GM19328 (cell line): Measurements from ENCODE around the gene TPRG1L.
"Not testable (repeated sequence)": the region's sequence is repeated elsewhere in the genome, so short reads cannot be mapped to it uniquely, and the experiment has no call there.

ENCODE experiments used
- ATAC-seq: cut with Tn5 transposase; IDR thresholded peaks from one replicate; pipeline ENCODE4 v1.9.1; 2021; ENCODE audit warnings: mild to moderate bottlenecking, moderate library complexity; ENCODE audit not compliant: unreplicated experiment

TPRG1L gene

DNA sequence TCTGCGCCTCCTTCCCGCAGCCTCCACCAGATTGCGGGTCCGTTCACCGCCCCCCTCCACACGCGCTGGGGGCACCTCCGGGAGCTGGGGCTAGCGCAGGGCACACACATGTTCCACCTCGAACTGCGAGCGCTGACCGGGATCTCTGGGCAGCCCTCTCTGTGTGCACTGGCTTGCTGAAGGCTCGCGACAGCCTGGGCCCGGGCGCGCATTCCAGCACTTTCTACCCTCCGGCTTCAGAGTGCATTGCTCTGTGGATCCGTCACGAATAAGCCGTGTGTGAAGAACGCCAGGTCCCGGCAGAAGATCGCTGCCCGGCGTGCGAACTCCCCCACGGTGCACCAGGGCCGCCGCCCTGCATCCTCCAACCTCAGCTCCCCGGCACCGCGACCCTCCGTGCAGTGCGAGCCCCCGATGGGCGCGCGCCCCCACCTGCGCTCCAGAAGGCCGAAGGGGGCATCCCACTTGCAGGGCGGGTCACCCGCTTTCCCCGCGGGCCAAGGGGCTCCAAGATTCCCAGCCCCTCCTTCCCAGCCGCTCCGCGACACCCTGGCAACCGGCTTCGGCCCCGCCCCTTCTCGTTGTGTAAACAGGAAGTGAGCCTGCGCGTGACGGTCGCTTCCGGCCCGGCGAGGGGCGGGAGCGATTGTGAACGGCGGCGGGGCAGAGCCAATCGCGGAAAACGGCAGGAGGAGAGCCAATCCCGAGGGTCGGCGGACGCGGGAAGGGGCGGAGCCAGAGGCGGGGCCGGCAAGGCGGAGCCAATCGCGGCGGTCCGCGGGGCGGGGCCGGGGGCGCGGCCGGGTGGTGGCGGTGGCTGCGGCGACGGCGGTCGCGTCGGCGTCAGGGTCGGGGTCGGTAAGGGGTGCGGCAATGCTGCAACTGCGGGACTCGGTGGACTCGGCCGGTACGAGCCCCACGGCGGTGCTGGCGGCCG lies at the start of gene TPRG1L:
TPRG1L (plus strand) TSS at position 816 of the 937 bp plus-strand sequence; CDS start at position 874, 58 bp downstream.
- ATAC-seq: peak; percentile 88

DNA sequence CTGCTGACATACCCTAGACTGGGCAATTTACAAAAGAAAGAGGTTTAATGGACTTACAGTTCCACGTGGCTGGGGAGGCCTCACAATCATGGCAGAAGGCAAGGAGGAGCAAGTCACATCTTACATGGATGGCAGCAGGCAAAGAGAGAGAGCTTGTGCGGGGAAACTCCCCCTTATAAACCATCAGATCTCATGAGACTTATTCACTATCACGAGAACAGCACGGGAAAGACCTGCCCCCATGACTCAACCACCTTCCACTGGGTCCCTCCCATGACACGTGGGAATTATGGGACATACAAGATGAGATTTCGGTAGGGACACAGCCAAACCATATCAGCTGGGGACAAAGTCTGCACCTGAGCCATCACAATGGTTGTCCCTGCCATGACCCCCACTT lies 49.3 kb upstream of the TPRG1L start:
- ATAC-seq: not testable (repeated sequence)

DNA sequence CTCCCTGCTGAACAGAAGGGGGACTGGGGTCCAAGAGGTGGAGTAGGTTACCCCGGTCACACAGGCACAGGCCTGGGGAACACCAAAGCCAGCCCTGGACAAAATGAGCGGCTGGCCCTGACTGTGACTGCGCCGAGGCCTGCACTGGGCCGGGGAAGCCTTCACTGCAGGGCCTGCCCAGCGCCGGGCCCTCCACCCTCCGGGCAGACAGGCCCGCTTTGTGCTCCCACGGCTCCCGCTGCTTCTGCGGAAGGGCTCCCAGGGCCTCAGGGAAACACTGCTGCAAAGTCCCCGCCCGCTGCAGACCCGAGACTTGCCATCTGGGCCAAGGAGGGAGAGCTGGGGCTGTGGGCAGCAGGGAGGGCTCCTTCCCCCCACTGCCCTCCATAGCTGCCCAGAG lies 48.8 kb upstream of the TPRG1L start:
- no peak for ATAC-seq

DNA sequence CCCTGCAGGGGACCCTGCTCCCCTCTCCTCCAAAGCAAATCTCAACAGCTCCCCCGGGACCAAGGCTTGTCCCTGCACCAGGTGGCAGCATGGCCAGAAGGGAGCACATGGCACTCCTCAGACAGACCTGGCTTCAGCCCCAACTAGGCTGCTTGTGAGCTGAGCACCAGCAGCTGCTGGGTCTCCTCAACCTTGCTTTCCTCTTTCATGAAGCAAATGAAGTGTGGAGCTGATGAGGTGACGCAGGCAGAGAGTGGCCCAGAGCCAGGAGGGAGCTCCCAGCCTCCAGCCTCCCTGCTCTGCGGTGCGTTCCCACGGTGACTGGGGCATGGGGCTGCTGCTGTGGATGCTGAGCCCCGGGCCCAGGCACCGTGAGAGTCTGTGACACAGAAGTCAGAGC lies 47.5 kb upstream of the TPRG1L start:
- ATAC-seq: no peak

DNA sequence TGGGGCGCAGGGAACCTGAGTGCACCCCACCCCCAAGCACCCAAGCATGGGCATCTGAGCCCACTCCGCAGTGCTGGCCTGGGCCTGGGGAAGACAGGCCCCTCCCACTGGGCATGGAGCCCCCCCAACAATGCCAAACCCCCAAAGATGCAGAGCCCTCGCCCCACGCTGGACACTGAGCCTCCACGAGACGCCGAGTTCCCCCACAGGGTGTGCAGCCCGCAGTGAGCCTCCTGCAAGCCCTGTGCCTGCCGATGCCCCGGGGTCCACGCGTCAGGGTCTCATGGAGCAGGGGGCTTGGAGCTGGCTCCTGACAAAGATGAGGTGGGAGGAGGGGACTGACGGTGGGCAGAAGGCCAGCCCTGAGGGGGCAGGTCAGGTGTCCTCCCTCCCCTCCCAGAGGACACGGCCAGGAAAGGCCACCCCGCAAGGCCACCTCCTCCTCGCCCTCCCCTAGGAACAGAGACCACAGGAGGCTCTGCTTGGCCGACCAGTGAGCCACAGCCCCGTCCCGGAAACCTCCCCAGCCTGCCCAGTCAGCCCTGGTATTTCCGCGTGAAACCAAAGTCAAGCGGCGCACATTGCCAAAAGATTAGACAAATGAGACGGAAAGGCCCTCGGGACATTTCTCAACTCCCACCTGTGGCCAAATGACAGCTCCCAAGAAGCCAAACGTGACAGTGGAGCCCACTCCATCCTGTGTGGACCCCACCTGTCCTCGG lies 46.9 kb upstream of the TPRG1L start:
- no peak for ATAC-seq

DNA sequence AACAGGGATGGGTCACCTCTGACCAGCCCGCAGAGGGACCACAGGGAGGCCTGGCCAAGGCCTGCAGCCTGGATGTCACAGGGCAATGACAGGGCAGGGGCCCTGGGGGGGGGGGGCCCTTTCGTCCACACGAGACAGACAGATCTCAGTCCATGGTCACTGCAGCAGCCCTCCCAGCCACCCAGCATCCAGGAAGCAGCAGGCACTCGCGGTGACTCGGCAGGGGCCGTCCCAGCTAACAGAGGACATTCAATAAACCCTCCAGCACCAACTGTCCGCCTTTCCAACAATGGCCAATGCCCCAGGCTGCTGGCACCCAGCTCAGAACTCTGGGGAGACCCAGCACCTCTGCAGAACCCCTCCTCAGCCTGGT lies 46.4 kb upstream of the TPRG1L start:
- ATAC-seq: no peak

DNA sequence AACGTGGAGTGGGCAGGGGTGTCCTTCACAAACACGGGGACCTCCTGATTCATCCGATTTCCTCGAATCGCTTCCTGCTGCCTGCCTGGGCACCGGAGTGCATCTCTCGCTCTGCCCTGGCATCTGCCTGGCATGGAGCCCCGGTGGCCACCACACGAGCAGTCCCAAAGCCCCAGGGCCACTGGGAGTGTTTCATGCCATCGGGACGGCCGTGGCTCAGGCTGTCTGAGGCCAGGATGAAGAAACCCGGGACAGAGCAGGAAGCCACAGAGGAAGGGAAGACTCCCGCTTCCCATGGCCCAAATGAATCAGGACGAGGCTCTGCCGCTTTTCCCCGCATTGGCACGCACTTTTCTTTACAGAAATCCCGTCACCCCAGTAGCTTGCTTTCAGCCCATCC lies 45.9 kb upstream of the TPRG1L start:
- ATAC-seq: no peak

DNA sequence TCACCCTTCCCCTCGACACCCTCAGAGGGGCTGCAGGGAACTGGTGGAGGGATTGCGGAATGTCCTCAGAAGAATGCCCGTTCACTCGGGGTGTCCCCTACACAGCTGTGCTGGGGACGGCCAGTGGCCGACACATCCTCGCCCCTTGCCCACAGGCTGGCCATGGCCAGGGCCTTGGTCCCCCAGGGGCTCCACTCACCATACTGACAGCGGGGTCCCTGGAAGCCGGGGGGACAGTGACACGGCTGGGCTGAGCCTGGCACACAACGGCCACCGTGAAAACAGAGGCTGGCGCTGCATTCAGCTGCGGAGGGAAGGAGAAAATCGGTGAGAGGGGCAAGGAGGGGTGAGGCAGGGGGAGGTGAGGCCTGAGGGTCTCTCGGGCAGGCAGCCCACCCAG lies 45.2 kb upstream of the TPRG1L start:
- ATAC-seq: no peak

DNA sequence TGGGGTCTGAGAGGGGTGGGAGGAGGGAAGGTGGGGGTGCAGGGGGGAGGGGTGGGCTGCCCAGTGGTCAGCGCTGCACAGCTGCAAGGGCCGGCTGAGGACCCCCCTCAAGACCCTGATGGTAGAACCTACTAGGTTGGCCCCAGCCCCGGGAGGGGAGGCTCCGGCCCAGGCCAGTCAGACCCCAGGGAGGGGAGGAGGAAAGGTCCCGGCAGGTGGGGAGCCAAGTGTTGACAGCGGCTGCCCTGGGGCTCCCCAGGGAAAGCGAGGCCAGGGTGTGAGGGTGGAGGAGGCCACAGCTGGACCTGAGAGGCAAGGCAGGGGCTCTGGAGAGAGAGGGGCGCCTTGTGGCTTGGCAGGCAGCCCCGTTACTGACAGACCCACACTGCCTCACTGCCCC lies 44.6 kb upstream of the TPRG1L start:
- ATAC-seq: no peak

DNA sequence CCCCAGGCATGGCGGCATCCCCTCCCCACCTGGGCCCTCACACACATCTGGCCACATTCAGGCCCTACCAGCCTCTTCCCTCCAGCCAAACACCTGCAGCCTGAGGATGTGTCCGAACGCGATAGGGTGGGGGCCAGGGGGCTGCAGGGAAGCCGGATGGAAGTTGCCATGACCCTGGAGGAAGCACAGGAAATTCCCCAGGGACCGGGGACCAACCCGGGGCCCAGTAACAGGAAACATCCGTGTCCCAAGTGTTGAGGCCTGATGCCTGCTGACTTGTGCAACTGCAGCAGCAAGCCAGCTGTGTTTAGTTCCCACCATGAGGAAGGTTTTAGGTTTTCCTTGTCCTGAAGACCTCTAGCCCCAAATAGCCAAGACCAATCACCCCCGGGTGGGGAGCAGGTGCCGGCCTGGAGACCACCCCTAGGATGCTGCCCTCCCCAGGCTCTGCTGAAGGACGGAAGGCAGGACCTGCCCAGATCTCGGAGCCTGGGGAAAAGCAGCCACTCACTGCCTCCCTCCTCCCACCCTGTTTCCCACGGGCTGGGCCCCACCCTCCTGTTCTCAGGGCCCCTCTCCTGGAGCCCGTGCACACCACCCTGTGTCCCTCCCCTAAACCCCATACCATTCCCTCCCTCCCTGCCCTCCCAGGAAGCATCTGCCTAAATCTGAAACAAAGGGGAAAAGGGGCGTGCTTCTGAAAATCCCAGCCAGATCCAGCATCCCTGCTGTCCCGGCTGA lies 43.3 kb upstream of the TPRG1L start:
- no peak for ATAC-seq

DNA sequence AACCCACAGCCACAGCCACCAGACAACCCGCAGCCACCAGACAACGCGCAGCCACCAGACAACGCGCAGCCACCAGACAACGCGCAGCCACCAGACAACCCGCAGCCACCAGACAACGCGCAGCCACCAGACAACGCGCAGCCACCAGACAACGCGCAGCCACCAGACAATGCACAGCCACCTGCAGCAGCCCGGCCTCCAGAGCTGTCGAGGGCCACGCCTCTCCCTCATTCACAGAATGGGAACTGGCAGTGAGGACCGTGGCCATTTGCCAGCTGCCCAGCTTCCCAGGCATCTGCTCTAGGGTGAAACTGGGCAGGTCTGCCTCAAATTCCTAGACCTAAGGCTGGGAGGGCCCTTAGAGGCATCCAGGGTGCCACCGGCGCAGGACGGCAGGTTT lies 41.1 kb upstream of the TPRG1L start:
- not testable (repeated sequence) for ATAC-seq

DNA sequence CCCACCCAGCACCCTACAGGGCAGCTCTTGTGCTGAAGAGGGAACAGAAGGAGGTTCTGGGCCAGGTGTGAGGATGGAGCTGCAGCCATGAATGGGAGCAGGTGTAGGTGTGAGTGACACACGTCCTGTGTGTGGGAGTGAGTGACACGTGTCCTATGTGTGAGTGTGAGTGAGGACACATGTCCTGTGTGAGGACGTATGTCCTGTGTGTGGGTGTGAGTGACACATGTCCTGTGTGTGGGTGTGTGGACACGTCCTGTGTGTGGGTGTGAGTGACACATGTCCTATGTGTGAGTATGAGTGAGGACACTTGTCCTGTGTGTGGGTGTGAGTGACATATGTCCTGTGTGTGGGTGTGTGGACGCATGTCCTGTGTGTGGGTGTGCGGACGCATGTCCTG lies 39.9 kb upstream of the TPRG1L start:
- no peak for ATAC-seq

DNA sequence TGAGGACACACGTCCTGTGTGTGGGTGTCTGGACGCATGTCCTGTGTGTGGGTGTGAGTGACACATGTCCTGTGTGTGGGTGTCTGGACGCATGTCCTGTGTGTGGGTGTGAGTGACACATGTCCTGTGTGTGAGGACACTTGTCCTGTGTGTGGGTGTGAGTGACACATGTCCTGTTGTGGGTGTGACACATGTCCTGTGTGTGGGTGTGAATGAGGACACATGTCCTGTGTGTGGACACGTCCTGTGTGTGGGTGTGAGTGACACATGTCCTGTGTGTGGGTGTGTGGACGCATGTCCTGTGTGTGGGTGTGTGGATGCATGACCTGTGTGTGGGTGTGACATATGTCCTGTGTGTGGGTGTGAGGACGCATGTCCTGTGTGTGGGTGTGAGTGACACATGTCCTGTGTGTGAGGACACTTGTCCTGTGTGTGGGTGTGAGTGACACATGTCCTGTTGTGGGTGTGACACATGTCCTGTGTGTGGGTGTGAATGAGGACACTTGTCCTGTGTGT lies 39.4 kb upstream of the TPRG1L start:
- not testable (repeated sequence) for ATAC-seq

DNA sequence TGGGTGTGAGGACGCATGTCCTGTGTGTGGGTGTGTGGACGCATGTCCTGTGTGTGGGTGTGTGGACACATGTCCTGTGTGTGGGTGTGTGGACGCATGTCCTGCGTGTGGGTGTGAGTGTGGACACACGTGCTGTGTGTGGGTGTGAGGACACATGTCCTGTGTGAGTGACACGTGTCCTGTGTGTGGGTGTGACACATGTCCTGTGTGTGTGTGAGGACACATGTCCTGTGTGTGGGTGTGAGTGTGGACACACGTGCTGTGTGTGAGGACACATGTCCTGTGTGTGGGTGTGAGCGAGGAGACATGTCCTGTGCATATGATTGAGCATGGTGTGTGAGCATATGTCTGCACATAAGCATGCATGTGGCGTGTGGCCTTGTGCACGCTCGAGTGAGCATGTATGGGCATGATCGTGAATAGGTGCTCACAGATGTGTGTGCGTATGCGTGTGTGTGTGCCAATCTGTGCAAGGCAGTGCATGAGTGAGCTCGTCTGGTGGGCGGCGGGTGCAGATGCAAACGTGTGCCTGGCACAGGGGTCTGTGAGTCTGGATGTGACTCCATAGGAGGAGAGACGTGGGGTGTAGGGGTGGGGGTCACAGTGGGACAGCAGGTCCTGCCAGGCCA lies 38.8 kb upstream of the TPRG1L start:
- ATAC-seq: no peak

DNA sequence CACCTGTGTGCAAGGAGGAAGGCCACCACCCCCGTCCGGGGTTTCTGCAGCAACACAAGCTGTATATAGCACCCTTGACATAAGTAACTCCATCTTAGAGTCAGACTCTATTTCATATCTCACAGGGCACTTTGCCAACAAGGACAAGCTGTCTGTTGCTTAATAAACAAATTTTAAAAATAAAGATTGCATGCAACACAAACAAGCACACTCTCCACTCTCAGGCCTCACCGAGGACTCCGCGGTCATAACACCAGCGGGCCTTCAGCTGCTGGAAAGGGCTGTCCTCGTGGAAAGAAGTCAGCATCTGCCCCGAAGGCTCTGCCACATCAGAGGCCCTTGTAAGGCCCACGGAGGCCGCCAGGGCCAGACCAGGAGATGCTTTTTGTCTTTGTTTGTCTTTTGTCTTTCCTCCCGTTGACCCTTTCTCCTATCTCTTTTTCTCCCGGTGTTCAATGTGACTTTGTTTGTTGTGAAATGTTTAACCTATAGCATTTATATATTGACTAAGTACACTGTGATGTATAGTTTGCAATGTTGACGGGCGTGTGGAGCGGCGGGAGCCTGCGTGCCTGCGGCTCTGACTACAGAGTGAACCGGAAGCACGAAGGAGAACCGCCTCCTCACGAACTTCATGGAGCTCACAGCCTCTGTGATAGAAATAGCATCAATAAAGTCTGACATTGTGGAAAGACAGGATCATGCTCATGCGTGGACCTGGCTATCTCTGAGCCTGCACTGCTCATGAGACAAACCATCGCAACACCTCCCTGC lies 37.6 kb upstream of the TPRG1L start:
- no peak for ATAC-seq

DNA sequence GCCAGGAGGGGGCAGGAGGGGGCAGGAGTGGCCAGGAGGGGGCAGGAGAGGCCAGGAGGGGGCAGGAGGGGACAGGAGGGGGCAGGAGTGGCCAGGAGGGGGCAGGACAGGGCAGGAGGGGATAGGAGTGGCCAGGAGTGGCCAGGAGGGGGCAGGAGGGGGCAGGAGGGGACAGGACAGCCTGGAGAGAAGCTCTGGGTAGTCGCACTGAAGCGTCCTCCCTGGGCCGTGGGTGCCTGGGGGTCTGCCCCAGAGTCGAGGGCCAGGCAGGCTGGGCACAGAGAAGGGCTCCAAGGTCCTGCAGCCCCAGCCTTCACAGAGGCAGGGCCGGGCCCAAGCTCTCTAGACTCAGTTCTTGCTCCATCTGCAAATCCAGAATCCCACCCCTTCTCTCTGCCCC lies 36.4 kb upstream of the TPRG1L start:
- ATAC-seq: no peak

DNA sequence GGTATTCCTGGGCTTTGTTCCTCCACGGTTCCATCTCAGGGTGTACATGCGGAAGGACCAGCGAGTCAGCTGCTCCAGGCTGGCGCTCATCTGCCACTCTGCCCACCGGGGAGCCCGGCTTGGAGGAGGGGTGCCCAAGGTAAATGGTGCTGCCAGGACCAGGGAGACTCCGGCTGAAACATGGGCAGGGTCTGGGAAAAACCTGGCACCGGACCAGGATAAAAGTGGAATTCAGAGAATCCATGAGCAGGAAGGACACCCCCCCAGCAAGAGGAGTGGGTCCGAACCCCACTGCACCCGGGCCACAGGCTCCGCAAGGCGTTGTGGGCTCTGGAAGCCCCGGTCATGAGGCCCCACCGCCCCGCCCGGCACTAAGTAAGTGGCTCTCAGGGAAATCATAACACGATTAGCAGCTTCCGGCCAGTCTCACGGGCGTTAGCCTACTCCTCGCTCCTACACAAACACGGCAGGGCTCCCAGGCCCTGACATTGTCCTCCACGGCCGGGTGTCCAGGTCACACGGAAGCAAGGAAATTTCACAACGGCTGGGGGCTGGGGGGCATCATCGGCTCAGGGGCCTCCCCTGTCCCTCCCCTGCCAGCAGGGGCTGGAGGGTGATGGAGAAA lies 34.6 kb upstream of the TPRG1L start:
- ATAC-seq: no peak

DNA sequence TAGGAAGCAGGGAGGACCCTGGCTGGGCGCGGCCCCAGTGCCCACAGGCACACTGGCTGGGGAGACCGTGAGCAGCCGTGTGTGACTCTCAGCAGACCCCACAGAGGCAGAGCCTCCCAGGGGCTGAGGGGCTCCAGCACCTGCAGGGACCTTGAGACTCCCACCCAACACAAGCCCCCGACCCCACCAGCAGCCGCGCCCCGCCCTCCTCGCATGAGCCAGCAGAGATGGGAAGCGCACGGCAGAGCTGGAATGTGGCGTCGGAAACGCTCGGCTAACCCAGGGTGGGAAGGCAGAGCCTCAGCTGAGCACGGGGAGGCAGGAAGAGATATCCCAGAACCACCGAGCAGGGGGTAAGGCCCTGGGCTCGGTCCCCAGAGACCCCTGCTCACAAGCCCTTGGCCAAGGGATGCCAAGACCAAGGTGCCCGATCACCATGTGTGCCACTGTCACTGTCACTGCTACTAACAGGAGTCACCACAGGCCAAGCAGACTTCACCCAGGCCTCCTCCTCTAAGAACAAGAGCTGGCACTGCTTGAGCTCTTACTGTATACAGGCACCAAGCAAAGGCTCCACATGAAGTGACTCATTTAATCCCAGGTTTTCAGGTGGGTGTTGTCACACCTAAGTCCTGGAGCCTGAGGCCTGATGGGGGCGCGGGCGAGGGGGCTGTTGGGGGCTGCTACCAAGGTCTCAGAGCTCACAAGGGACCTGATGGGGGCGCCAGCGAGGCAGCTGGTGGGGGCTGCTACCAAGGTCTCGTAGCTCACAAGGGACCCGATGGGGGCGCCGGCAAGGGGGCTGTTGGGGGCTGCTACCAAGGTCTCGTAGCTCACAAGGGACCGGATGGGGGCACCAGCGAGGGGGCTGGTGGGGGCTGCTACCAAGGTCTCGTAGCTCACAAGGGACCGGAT lies 33.6 kb upstream of the TPRG1L start:
- no peak for ATAC-seq

DNA sequence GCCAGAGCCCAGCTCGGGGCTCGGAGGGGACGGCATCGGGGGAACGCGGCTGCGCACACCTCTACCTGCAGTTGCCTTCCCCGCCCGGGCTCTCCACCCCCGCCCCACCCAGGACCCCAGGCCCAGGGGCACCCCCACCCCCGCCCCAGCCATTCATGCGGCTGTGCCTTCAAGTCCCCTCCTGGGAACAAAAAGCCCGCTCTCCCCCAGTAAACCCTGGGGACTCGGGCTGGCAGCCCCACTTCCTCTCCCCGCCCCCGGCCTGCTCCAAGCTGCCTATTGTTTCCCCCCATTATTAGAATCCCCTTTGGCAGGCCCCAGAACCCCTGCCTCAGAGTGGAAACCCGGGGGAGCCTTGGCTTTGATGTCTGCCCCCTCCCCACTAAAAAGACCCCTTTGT lies 31.5 kb upstream of the TPRG1L start:
- ATAC-seq: no peak
